Astrocyte (in vitro differentiated cells and primary cell): ENCODE measurements around the gene NPW. TPM values are rescaled to one million over a fixed set of nuclear protein-coding genes. Genes with fewer than 3 reads are reported as not detected.

Source experiments
- DNase-seq: peaks from one replicate; pipeline ENCODE4 v3.0.0-alpha.2; 2010; ENCODE audit warnings: low read depth
- FAIRE-seq: peaks from 2 replicates; lab custom pipeline; 2011; peaks lifted over from hg19 to GRCh38; lab: Jason Lieb, UNC
- H2AFZ ChIP-seq: 2 replicates; pipeline ENCODE4 v1.6.0; 2012; ENCODE audit warnings: low read depth, low read length, inconsistent platforms
- H3K27ac ChIP-seq: 2 replicates; pipeline ENCODE4 v1.5.1; 2011; ENCODE audit warnings: low read depth, low read length, inconsistent platforms
- H3K27me3 ChIP-seq: 2 replicates; pipeline ENCODE4 v1.6.0; 2011; ENCODE audit warnings: low read length, inconsistent platforms; ENCODE audit not compliant: insufficient read depth
- H3K36me3 ChIP-seq: 2 replicates; pipeline ENCODE4 v1.5.1; 2011; ENCODE audit warnings: low read length, inconsistent platforms; ENCODE audit not compliant: insufficient read depth
- H3K4me1 ChIP-seq: 2 replicates; pipeline ENCODE4 v1.5.1; 2011; ENCODE audit warnings: low read length, inconsistent platforms; ENCODE audit not compliant: insufficient read depth
- H3K4me2 ChIP-seq: 2 replicates; pipeline ENCODE4 v1.6.0; 2012; ENCODE audit warnings: low read length, inconsistent platforms
- H3K4me3 ChIP-seq: 2 replicates; pipeline ENCODE4 v1.5.1; 2011; ENCODE audit warnings: low read depth, mild to moderate bottlenecking, low read length, inconsistent platforms; ENCODE audit not compliant: insufficient read depth
- H3K79me2 ChIP-seq: 2 replicates; pipeline ENCODE4 v1.6.0; 2012; ENCODE audit warnings: mild to moderate bottlenecking, low read length, inconsistent platforms; ENCODE audit not compliant: insufficient read depth
- H3K9ac ChIP-seq: 2 replicates; pipeline ENCODE4 v1.6.0; 2012; ENCODE audit warnings: mild to moderate bottlenecking, low read length, inconsistent platforms
- H3K9me3 ChIP-seq: 2 replicates; pipeline ENCODE4 v1.5.1; 2012; ENCODE audit warnings: low read depth, mild to moderate bottlenecking, low read length, inconsistent platforms; ENCODE audit not compliant: insufficient read depth
- H4K20me1 ChIP-seq: 2 replicates; pipeline ENCODE4 v1.6.0; 2012; ENCODE audit warnings: low read length, inconsistent platforms; ENCODE audit not compliant: insufficient read depth
- H3K27ac Mint-ChIP-seq: one replicate; pipeline ENCODE4 v1.8.0; 2021; ENCODE audit warnings: mild to moderate bottlenecking, mixed read lengths; ENCODE audit not compliant: unreplicated experiment
- H3K27me3 Mint-ChIP-seq: one replicate; pipeline ENCODE4 v1.8.0; 2021; ENCODE audit warnings: low read depth, mixed read lengths; ENCODE audit not compliant: unreplicated experiment
- H3K36me3 Mint-ChIP-seq: one replicate; pipeline ENCODE4 v1.8.0; 2021; ENCODE audit warnings: low read depth, mixed read lengths; ENCODE audit not compliant: unreplicated experiment
- H3K4me1 Mint-ChIP-seq: one replicate; pipeline ENCODE4 v1.8.0; 2021; ENCODE audit warnings: low read depth, mixed read lengths; ENCODE audit not compliant: unreplicated experiment
- H3K4me3 Mint-ChIP-seq: one replicate; pipeline ENCODE4 v1.8.0; 2021; ENCODE audit warnings: mild to moderate bottlenecking, moderate library complexity, mixed read lengths; ENCODE audit not compliant: unreplicated experiment
- H3K9me3 Mint-ChIP-seq: one replicate; pipeline ENCODE4 v1.8.0; 2021; ENCODE audit warnings: mild to moderate bottlenecking, mixed read lengths; ENCODE audit not compliant: unreplicated experiment
- EZH2 ChIP-seq: IDR thresholded peaks from 2 replicates; pipeline ENCODE4 v1.6.1; 2012; ENCODE audit warnings: mild to moderate bottlenecking, low read length, inconsistent platforms; ENCODE audit not compliant: insufficient read depth
- total RNA-seq: library from RNA; stranded (reverse); gene quantifications from 2 replicates; pipeline ENCODE4 v1.2.1, GENCODE V29; 2021
- TF ChIP-seq, protein P1 (sequence below): IDR thresholded peaks from 2 replicates; pipeline ENCODE4 v1.5.1; 2011; ENCODE audit warnings: low read depth, mild to moderate bottlenecking, inconsistent platforms, low read length, moderate library complexity; ENCODE audit not compliant: insufficient read depth

The NPW gene
- total RNA-seq, 1 donor from 2014 or later, result 2.1 TPM

- peaks cover 91% of the 10 kb centered on the region for H3K79me2 ChIP-seq
- no peak overlapping the region for H3K4me3 ChIP-seq
- TF ChIP-seq, protein P1, sequence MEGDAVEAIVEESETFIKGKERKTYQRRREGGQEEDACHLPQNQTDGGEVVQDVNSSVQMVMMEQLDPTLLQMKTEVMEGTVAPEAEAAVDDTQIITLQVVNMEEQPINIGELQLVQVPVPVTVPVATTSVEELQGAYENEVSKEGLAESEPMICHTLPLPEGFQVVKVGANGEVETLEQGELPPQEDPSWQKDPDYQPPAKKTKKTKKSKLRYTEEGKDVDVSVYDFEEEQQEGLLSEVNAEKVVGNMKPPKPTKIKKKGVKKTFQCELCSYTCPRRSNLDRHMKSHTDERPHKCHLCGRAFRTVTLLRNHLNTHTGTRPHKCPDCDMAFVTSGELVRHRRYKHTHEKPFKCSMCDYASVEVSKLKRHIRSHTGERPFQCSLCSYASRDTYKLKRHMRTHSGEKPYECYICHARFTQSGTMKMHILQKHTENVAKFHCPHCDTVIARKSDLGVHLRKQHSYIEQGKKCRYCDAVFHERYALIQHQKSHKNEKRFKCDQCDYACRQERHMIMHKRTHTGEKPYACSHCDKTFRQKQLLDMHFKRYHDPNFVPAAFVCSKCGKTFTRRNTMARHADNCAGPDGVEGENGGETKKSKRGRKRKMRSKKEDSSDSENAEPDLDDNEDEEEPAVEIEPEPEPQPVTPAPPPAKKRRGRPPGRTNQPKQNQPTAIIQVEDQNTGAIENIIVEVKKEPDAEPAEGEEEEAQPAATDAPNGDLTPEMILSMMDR, result no peak
- no peak for TF ChIP-seq EZH2
- peaks cover 3% of the 10 kb centered on the region for H3K36me3 Mint-ChIP-seq
- H3K27ac Mint-ChIP-seq, result no peak overlapping the region
- no peaks in the 10 kb centered on the region for H3K9me3 Mint-ChIP-seq
- H3K4me2 ChIP-seq, result peak overlapping the region; percentile 15
- peaks cover 2% of the 10 kb centered on the region for H3K36me3 ChIP-seq
- no peak overlapping the region for H3K27ac ChIP-seq
- peaks cover 18% of the 10 kb centered on the region for H3K4me1 Mint-ChIP-seq
- peak overlapping the region; percentile 10 for H3K9ac ChIP-seq
- H3K27me3 Mint-ChIP-seq, result no peaks in the 10 kb centered on the region
- no peaks in the 10 kb centered on the region for H3K9me3 ChIP-seq
- H3K27me3 ChIP-seq, result no peaks in the 10 kb centered on the region
- FAIRE-seq, result no peak
- peaks cover 41% of the 10 kb centered on the region for H3K4me1 ChIP-seq
- DNase-seq, result no peak
- H3K4me3 Mint-ChIP-seq, result peak overlapping the region; percentile 45
- H2AFZ ChIP-seq, result no peak overlapping the region
- H4K20me1 ChIP-seq, result peaks cover 72% of the 10 kb centered on the region
Measured at GRCh38 chr16:2006317-2006716, 13.3 kb upstream of the NPW start.

DNA sequence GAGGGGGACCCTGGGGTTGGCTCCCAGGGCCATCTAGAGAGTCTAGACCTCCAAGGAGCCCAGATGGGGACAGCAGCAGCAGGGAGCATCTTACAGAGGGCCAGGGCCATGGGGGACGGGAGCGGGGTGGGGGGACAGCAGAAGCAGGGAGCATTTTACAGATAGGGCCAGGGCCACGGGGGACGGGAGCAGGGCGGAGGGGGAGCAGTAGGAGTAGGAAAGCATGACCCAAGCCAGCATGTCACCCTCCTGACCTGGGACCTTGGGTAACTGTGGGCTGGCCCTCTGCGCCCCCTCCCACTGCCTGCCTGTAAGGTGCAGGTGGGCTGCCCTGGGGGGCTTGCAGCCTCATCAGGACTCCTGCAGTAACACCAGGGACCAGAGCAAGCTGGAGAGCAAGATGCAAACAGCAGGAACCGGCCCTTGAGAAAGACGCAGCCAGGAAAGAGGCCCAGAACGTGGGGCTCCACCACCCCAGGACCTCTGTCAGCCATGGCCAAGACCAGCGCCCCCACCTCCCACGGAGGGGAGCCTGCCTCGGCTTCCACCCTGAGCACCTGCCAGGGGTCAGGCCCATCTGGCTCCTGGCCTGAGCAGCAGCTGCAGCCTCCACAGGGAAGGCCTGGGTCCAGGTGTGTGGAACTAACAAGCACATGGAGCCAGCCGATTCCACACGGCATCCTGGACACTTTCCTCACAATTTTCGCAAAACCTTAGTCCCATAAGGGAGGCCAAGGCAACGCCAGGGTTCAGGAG lies 12.3 kb upstream of the NPW start:
- peaks cover 41% of the 10 kb centered on the region for H3K4me1 ChIP-seq
- peak overlapping the region; percentile 88 for H3K4me3 ChIP-seq
- TF ChIP-seq, protein P1, result no peak
- TF ChIP-seq EZH2, result no peak
- H3K4me3 Mint-ChIP-seq, result peak overlapping the region; percentile 90
- H3K9me3 ChIP-seq, result no peaks in the 10 kb centered on the region
- peaks cover 82% of the 10 kb centered on the region for H3K79me2 ChIP-seq
- H2AFZ ChIP-seq, result no peak overlapping the region
- DNase-seq, result no peak
- no peaks in the 10 kb centered on the region for H3K36me3 ChIP-seq
- H3K4me1 Mint-ChIP-seq, result peaks cover 18% of the 10 kb centered on the region
- H3K27me3 Mint-ChIP-seq, result no peaks in the 10 kb centered on the region
- no peak for FAIRE-seq
- no peaks in the 10 kb centered on the region for H3K27me3 ChIP-seq
- H3K9me3 Mint-ChIP-seq, result no peaks in the 10 kb centered on the region
- peak overlapping the region; percentile 94 for H3K9ac ChIP-seq
- H3K27ac ChIP-seq, result no peak overlapping the region
- peaks cover 67% of the 10 kb centered on the region for H4K20me1 ChIP-seq
- peaks cover 2% of the 10 kb centered on the region for H3K36me3 Mint-ChIP-seq
- H3K4me2 ChIP-seq, result peak overlapping the region; percentile 100
- no peak overlapping the region for H3K27ac Mint-ChIP-seq

GRCh38 chr16:2008009-2008526 lies 11.5 kb upstream of the NPW start:
- Histone ChIP-seq H3K4me2 (peak overlapping the region; percentile 100), H4K20me1 (peaks cover 61% of the 10 kb centered on the region), H3K27ac (peak overlapping the region; percentile 33), H3K36me3 (no peaks in the 10 kb centered on the region), H3K4me3 (peak overlapping the region; percentile 88), H3K4me1 (peaks cover 41% of the 10 kb centered on the region), H2AFZ (no peak overlapping the region), H3K9me3 (no peaks in the 10 kb centered on the region), H3K79me2 (peaks cover 74% of the 10 kb centered on the region), H3K9ac (peak overlapping the region; percentile 94), H3K27me3 (no peaks in the 10 kb centered on the region)
- Mint-ChIP-seq H3K36me3 (peaks cover 2% of the 10 kb centered on the region), H3K27ac (peak overlapping the region; percentile 74), H3K4me1 (peaks cover 18% of the 10 kb centered on the region), H3K27me3 (no peaks in the 10 kb centered on the region), H3K4me3 (peak overlapping the region; percentile 90), H3K9me3 (no peaks in the 10 kb centered on the region)
- DNase-seq (peak; percentile 57), FAIRE-seq (no peak)
- no peak for TF ChIP-seq EZH2
- TF ChIP-seq, protein P1, result no peak
